Endothelial cell of umbilical vein (primary cell): ENCODE results near the gene S100A5. TPM values are rescaled to one million over a fixed set of nuclear protein-coding genes. Genes with fewer than 3 reads are reported as not detected.

Experiments used
- BruUV-seq: library from RNA; stranded (reverse); fragments of 400-500 nt; replicated peaks from 2 replicates; lab custom pipeline; 2021; lab: Mats Ljungman, UMichigan
- CTCF ChIA-PET: fragments of 300-600, 350-600 bp; sonication (Branson Sonifier 250); formaldehyde crosslinking; loops from one replicate; lab custom pipeline; 2021; ENCODE audit warnings: antibody characterized with exemption, inconsistent platforms; lab: Charles Lee
- POLR2A ChIA-PET: fragments of 300-600, 350-600 bp; sonication (Branson Sonifier 250); formaldehyde crosslinking; loops from one replicate; lab custom pipeline; 2021; ENCODE audit warnings: antibody characterized with exemption, inconsistent platforms; lab: Charles Lee
- DNase-seq: peaks from one replicate; pipeline ENCODE4 v3.0.0-alpha.2; 2011; ENCODE audit warnings: low read depth, low spot score
- FAIRE-seq: peaks from 2 replicates; lab custom pipeline; 2011; peaks lifted over from hg19 to GRCh38; lab: Jason Lieb, UNC
- H2AFZ ChIP-seq: 2 replicates; pipeline ENCODE4 v1.6.0; 2012; ENCODE audit warnings: low read depth, low read length, control low read depth, inconsistent platforms
- H3K27ac ChIP-seq: 2 replicates; pipeline ENCODE4 v1.5.1; 2011; ENCODE audit warnings: low read depth, mild to moderate bottlenecking, control low read depth, low read length, moderate library complexity; ENCODE audit not compliant: insufficient read depth
- H3K27me3 ChIP-seq, 2 experiments: 2 replicates each; pipeline versions ENCODE4 v1.6.0 to v1.6.1; 2011; ENCODE audit warnings: low read length in 2 of 2, mixed read lengths in 1 of 2; ENCODE audit not compliant: control insufficient read depth in 2 of 2, insufficient read depth in 2 of 2
- H3K36me3 ChIP-seq, 2 experiments: 2 replicates in 1 of 2; 3 replicates in 1 of 2; pipeline ENCODE4 v1.5.1; 2011; ENCODE audit warnings: low read length in 2 of 2, mild to moderate bottlenecking in 1 of 2, moderate library complexity in 1 of 2; ENCODE audit not compliant: control insufficient read depth in 2 of 2, insufficient read depth in 2 of 2; ENCODE audit errors: extremely low read depth in 1 of 2
- H3K4me1 ChIP-seq: 3 replicates; pipeline ENCODE4 v1.5.1; 2011; ENCODE audit warnings: mild to moderate bottlenecking, low read length; ENCODE audit not compliant: control insufficient read depth, insufficient read depth; ENCODE audit errors: extremely low read depth
- H3K4me2 ChIP-seq: 2 replicates; pipeline ENCODE4 v1.6.1; 2011; ENCODE audit warnings: low read length, control low read depth, mixed read lengths; ENCODE audit not compliant: insufficient read depth
- H3K4me3 ChIP-seq, 3 experiments: fragments of 200-600 bp in 1 of 3; sonication (generic), shearing (Covaris generic) in 1 of 3; replicated peaks in 1 of 3; 2 replicates each; pipeline ENCODE4 v1.5.1; 2011 to 2016; ENCODE audit warnings: control low read depth in 3 of 3, low read length in 3 of 3, mild to moderate bottlenecking in 2 of 3, inconsistent platforms in 1 of 3, low read depth in 1 of 3, moderate library complexity in 1 of 3; ENCODE audit not compliant: insufficient read depth in 1 of 3
- H3K79me2 ChIP-seq: 2 replicates; pipeline ENCODE4 v1.6.0; 2012; ENCODE audit warnings: low read length, inconsistent platforms; ENCODE audit not compliant: control insufficient read depth, insufficient read depth
- H3K9ac ChIP-seq: replicated peaks from 2 replicates; pipeline ENCODE3; 2011; ENCODE audit warnings: low read length, control low read depth; ENCODE audit not compliant: insufficient read depth; ENCODE audit errors: extremely low read depth
- H3K9me1 ChIP-seq: replicated peaks from 3 replicates; pipeline ENCODE4 v1.6.0; 2011; ENCODE audit warnings: mild to moderate bottlenecking, low read length; ENCODE audit not compliant: control insufficient read depth, insufficient read depth; ENCODE audit errors: extremely low read depth
- H3K9me3 ChIP-seq: replicated peaks from 2 replicates; pipeline ENCODE4 v1.5.1; 2012; ENCODE audit warnings: low read length, inconsistent platforms; ENCODE audit not compliant: control insufficient read depth, insufficient read depth
- H4K20me1 ChIP-seq: replicated peaks from 2 replicates; pipeline ENCODE3; 2011; ENCODE audit warnings: mild to moderate bottlenecking, low read length; ENCODE audit not compliant: control insufficient read depth, insufficient read depth; ENCODE audit errors: extremely low read depth
- EZH2 ChIP-seq: IDR thresholded peaks from 2 replicates; pipeline ENCODE4 v1.6.1; 2012; ENCODE audit warnings: borderline replicate concordance, low read depth, mild to moderate bottlenecking, moderate library complexity, low read length, inconsistent platforms; ENCODE audit not compliant: severe bottlenecking
- GATA2 ChIP-seq: IDR thresholded peaks from 2 replicates; pipeline ENCODE4 v1.7.0; 2011; ENCODE audit warnings: low read depth, mild to moderate bottlenecking, moderate library complexity, mixed read lengths, low read length; ENCODE audit not compliant: insufficient read length, insufficient read depth
- JUN ChIP-seq: IDR thresholded peaks from 2 replicates; pipeline ENCODE4 v1.6.1; 2011; ENCODE audit warnings: borderline replicate concordance, low read depth; ENCODE audit not compliant: insufficient read length, insufficient read depth
- POLR2A ChIP-seq: IDR thresholded peaks from 2 replicates; pipeline ENCODE4 v1.6.1; 2012; ENCODE audit warnings: low read depth, mild to moderate bottlenecking, control low read depth, low read length
- POLR2AphosphoS5 ChIP-seq: IDR thresholded peaks from 2 replicates; pipeline ENCODE4 v1.6.1; 2012; ENCODE audit warnings: low read depth, mild to moderate bottlenecking, control low read depth, low read length, moderate library complexity; ENCODE audit not compliant: insufficient read depth
- dilution Hi-C: fragments of 300-500 bp; cut with MboI; formaldehyde crosslinking; loops from one replicate; pipeline ENCODE4 v1.15.0; 2019; ENCODE audit warnings: low sequenced_read_pairs; ENCODE audit not compliant: extremely low pct_ligation_motif_present
- intact Hi-C: fragments of 100-400 bp; cut with micrococcal nuclease; formaldehyde crosslinking; loops from one replicate; pipeline ENCODE4 v1.10.0; 2022
- polyA plus RNA-seq, 4 experiments: library from polyadenylated mRNA; depleted of rRNA in 3 of 4; stranded (reverse) in 3 of 4; unstranded in 1 of 4; fragments of >200 nt; gene quantifications; 2 replicates each; pipeline versions ENCODE4 v1.2.1 to v1.2.3, GENCODE V29; 2011 to 2012; ENCODE audit warnings: missing spikeins in 1 of 4
- total RNA-seq: library from RNA; stranded (reverse); gene quantifications from 2 replicates; pipeline ENCODE4 v1.2.3, GENCODE V29; 2021
- TF ChIP-seq, protein P1 (sequence below), 2 donors: IDR thresholded peaks; 1 replicate in 1 of 2; 2 replicates in 1 of 2; pipeline ENCODE4 v1.5.1; 2011; ENCODE audit warnings: low read length in 2 of 2, mild to moderate bottlenecking in 2 of 2, moderate library complexity in 2 of 2, control low read depth in 1 of 2, inconsistent platforms in 1 of 2, low read depth in 1 of 2; ENCODE audit not compliant: insufficient read depth in 1 of 2; ENCODE audit errors: extremely low read depth in 1 of 2

The S100A5 gene
- total and polyA plus RNA-seq, 2 donors (not counting 3 experiments of a cell fraction or from before 2014, with no cell fraction given): not detected

DNA sequence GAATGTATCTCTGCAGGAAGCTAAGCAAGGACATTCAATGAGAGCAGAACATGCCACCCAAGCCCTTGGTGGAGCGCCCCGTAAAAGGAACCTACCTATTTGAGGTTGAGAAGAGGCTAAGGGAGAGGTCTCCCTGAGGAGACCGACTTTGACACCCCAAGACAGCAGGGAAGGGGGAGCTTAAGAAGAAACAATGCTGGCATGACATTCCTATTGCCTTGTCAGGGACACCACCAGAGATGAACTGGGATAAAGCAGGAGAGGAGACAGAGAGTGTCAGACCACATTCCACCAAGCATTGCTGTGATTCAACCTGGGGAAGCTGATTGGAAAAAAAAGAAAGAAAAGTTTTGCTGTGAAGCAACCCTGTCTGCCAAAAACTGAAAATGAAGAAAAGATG, 38.2 kb upstream of the S100A5 start:
- DNase-seq (no peak), FAIRE-seq (no peak)
- BruUV-seq: no TSS peak
- H4K20me1 ChIP-seq: no peaks in the 10 kb centered on the region
- no peak overlapping the region for H3K27ac ChIP-seq
- intact Hi-C loops: no loop called here
- H3K4me3 ChIP-seq: no peak overlapping the region
- H3K36me3 ChIP-seq: no peaks in the 10 kb centered on the region
- CTCF ChIA-PET: interaction anchor here (0.9 kb wide), 1 partner anchor 48 kb away, joined by 6 read pairs; the partner anchor contains the start of gene S100A13
- no peaks in the 10 kb centered on the region for H3K79me2 ChIP-seq
- H3K9ac ChIP-seq: no peak overlapping the region
- H3K9me3 ChIP-seq: no peaks in the 10 kb centered on the region
- H3K4me2 ChIP-seq: no peak overlapping the region
- dilution Hi-C loops: no loop called here
- H3K9me1 ChIP-seq: no peaks in the 10 kb centered on the region
- H3K4me1 ChIP-seq: no peaks in the 10 kb centered on the region
- TF ChIP-seq GATA2: no peak
- no peak for TF ChIP-seq JUN
- no peak for TF ChIP-seq EZH2
- TF ChIP-seq POLR2A: no peak
- TF ChIP-seq, protein P1, sequence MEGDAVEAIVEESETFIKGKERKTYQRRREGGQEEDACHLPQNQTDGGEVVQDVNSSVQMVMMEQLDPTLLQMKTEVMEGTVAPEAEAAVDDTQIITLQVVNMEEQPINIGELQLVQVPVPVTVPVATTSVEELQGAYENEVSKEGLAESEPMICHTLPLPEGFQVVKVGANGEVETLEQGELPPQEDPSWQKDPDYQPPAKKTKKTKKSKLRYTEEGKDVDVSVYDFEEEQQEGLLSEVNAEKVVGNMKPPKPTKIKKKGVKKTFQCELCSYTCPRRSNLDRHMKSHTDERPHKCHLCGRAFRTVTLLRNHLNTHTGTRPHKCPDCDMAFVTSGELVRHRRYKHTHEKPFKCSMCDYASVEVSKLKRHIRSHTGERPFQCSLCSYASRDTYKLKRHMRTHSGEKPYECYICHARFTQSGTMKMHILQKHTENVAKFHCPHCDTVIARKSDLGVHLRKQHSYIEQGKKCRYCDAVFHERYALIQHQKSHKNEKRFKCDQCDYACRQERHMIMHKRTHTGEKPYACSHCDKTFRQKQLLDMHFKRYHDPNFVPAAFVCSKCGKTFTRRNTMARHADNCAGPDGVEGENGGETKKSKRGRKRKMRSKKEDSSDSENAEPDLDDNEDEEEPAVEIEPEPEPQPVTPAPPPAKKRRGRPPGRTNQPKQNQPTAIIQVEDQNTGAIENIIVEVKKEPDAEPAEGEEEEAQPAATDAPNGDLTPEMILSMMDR (IDR thresholded peaks at IDR 0.05; ENCODE audit: extremely low read depth in 1 of 2, insufficient read depth in 1 of 2, low read depth in 1 of 2, low read length in 2 of 2): no peak
- no peak for TF ChIP-seq POLR2AphosphoS5
- POLR2A ChIA-PET: no interaction called here
- H2AFZ ChIP-seq: no peak overlapping the region
- no peaks in the 10 kb centered on the region for H3K27me3 ChIP-seq
